GF-D8 (cell line): ENCODE measurements around the gene CALR.
A peak's percentile ranks its signal among the peaks of the same experiment; 100 is the strongest.
"Not testable (repeated sequence)": the region's sequence is repeated elsewhere in the genome, so short reads cannot be mapped to it uniquely, and the experiment has no call there.

Experiments
- DNase-seq: peaks from one replicate; lab custom pipeline; 2025; lab: John Stamatoyannopoulos, UW

The CALR gene

DNA sequence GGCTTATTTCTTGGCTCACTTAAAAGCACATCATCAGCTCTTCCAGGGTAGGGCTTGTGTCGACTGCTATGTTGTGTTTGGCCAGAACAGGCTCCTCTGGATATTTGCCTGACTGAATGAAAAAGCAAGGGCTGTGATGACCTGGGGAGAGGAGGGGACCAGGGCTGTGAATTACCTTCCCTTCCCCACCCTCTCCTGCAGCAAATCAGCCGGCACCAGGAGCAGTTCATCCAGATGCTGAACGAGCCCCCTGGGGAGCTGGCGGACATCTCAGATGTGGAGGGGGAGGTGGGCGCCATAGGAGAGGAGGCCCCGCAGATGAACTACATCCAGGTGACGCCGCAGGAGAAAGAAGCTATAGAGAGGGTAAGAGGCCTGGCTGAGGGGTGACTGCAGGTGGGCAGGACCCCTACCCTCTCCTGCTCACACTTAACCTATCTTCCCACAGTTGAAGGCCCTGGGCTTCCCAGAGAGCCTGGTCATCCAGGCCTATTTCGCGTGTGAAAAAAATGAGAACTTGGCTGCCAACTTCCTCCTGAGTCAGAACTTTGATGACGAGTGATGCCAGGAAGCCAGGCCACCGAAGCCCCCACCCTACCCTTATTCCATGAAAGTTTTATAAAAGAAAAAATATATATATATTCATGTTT is 14.2 kb downstream of the CALR start:
- no peak for DNase-seq

DNA sequence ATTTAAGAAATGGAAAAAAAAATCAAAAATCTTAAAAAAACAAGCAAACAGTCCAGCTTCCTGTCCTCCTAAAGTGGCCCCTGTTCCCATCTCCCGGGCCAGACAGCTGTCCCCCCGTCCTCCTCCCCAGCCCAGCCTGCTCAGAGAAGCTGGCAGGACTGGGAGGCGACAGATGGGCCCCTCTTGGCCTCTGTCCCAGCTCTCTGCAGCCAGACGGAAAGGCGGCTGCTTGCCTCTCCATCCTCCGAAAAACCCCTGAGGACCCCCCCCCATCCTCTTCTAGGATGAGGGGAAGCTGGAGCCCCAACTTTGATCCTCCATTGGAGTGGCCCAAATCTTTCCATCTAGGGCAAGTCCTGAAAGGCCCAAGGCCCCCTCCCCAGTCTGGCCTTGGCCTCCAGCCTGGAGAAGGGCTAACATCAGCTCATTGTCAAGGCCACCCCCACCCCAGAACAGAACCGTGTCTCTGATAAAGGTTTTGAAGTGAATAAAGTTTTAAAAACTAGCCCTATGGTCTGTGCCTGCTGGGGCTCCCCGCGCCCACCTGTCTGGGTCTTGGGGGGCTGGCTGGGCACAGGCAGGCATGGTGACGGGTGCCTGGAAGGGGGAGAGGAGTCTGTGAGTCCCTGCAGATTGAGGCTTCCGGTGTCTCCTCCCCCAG is 14.9 kb downstream of the CALR start:
- no peak for DNase-seq

DNA sequence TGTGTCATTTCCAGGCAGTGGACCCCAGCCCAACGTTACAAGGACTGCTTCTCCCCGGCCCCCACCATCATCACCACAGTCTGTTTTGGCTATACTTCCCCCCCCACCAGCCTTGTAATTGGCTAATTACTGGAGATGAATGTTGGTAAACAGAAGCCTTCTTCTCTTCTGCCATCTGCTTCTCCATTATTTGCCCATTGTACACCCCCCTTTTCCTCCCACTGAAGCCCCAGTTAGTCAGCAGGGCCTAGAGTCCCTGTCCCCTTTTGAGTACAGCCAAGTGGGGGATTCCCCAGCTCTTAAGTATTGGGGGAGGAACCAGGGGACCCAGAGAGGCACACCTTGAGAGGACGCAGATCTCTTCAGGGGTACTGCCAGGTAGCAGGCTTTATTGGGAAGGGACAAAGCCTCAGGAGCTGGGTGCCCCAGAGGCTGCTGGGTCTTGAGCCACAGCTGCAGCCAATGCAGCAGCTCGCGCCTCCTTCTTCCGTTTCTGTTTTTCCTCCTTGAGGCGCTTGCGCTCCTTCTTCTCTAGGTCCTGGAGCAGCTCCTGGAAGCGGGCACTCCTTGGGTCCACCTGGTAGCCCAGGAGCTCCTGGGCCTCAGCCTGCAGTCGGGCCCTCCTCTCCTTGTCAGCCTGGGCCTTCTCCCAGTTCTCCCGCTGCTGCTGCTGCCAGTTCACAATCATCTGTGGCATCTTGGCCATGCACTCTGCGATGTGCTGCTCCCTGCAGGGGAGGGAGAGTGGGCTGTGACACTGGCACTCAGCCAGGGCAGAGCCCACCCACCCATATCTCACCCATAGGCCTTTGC is 15.6 kb downstream of the CALR start:
- DNase-seq, result no peak

DNA sequence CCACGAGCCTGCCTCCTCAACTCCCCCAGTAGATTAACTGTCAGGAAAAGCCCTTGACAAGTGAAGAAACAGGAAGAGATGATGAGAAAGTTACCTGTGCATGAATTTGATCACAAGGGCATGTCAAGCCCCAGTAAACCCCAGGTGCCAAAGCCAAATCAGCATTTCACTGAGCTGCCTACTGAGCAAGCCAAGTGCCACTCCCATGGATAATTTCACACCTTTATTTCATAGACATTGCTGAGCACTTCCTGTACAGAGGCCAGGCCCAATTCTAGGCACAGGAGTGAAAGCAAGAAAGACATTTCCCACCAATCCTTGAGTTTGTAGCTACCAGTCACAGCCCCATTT is 16.2 kb downstream of the CALR start:
- DNase-seq, result no peak

DNA sequence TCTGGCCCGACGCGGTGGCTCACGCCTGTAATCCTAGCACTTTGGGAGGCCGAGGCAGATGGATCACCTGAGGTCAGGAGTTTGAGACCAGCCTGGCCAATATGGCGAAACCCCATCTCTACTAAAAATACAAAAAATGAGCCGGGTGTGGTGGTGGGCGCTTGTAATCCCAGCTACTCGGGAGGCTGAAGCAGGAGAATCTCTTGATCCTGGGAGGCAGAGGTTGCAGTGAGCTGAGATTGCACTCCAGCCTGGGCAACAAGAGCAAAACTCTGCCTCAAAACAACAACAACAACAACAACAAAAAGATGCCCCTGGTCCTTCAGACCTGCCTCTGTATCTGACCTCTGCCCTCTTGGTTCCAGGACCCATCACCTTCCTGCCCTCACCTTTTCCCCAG is 17.2 kb downstream of the CALR start:
- DNase-seq, result not testable (repeated sequence)

DNA sequence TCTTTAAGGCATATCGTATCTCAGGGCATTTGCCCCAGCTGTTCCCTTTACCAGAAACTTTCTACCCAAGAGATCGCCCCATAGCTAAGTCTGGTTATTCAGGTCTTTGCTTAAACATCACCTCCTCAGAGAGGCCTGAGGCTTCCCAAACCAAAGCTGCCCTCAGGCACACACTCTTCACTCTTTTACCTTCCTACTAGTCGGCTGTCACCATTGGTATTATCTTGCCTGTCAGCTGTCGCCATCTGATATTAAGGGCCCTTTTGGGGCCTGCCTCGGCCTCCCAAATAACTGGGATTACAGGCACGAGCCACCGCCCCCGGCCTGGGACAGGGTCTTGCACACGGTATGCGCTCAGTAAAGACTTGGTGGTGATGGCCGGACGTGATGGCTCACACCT is 17.6 kb downstream of the CALR start:
- no peak for DNase-seq

DNA sequence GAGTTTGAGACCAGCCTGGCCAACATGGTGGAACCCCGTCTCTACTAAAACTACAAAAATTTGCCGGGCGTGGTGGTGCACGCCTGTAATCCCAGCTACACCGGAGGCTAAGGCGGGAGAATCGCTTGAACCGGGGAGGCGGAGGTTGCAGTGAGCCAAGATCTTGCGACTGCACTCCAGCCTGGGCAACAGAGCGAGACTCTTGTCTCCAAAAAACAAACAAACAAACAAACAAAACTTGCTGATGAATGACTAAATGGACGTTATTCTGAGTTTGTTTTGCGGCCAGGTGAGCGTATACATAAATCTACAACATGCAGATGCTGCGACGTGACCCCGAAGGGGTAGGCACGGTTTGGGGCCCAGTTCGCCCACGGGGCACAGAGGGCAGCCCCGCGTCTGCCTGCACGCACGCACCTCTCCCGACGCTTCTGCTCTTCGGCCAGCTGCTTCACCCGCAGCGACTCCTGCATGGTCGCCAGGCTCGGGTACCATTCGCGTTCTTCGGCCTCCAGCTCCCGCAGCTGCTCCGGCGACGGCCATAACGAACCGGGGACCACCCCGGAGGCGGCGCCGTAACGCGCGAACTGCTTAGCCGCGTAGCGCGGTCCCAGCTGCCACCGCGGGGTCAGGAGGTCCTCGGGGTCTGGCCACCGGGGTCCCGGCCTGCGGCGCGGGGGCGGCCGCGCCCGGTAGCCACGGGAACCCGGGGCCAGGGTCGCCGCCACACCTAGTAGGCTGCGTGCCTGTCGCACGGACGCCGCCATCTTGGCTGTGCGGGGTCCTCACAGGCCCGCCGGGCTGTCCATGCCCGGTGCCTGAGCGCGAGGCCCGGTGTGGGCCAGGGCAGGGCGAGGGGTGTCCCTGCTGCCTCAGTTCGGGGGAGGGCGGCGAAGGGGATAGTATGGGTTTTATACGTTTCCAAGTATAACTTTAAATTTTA is 18.3 kb downstream of the CALR start, which contains the start of gene GADD45GIP1:
Gene GADD45GIP1 (minus strand): TSS at position 778 of the 943 bp plus-strand sequence. CDS start 11 bp downstream, at position 767.
- peak; percentile 34 for DNase-seq

DNA sequence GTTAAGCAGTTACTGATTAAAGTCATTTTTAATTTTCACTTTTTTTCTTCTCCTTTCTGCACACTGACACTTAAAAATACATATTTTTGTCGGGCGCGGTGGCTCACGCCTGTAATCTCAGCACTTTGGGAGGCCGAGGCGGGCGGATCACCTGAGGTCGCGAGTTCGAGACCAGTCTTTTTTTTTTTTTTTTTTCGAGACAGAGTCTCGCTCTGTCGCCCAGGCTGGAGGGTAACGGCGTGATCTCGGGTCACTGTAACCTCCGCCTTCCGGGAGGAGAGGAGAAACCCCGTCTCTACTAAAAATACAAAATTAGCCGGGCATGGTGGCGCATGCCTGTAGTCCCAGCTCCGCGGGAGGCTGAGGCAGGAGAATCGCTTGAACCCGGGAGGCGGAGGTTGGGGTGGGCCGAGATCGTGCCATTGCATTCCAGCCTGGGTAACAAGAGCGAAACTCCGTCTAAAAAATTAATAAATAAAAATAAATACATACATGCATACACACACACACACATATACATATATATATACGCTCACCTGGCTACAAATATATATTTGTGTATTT is 19.1 kb downstream of the CALR start:
- DNase-seq, result not testable (repeated sequence)

DNA sequence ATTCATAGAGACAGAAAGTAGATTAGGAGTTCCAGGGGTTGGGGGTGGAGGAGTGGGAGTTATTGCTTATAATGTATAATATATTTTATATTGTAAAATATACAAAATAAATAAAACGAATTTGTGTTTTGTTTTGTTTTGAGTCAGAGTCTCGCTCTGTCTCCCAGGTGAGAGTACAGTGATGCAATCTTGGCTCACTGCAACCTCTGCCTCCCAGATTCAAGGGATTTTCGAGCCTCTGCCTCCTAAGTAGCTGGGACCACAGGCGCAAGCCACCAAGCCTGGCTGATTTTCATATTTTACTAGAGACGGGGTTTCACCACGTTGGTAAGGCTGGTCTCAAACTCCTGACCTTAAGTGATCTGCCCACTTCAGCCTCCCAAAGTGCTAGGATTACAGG is 21.1 kb downstream of the CALR start:
- no peak for DNase-seq

DNA sequence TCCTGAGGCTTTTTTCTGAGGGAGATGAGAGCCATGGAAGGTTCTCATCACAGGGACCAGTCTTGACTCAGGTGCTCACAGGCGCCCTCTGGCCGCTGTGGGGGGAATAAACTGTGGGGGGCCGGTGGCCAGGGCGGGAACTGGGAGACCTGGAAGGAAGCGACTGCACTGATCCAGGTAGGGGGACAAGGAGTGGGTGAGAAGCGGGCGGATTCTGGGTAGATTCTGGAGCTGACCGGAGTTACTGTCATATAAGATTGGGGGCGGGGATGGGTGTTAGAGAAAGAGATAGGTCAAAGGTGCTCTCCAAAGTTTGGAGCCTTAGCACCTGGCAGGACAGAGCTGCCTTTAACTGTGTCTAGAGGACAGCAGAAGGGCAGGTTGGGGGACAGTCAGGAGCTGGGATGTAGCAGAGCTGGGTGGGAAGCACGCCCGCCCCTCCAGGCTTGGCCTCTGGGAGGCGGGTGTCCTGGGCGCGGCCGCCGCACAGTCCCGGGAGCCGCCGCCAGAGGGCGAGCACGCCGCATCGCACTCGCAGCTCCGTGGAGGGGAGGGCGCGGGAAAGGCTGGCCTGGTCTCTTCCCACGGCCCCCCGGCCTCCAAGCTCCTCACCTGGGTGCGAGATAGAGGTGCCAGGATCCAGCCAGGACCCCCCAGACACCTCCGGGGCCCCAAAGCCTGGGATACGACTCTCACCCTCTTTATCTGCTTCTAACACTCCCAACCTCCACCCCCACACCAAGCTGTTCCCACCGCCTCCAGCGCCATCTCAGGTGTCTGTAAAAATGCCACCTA is 26.8 kb downstream of the CALR start:
- DNase-seq, result no peak

DNA sequence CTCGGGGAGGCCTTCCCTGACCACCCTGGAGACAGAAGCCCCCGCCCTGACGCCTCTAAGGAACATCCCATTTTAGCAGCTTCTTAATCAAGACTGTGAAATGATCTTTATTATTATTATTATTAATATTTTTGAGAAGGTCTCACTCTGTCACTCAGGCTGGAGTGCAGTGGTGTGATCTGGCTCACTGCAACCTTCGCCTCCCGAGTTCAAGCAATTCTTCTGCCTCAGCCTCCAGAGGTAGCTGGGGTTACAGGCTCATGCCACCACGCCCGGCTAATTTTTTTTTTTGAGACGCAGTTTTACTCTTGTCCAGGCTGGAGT is 27.4 kb downstream of the CALR start:
- DNase-seq, result no peak

DNA sequence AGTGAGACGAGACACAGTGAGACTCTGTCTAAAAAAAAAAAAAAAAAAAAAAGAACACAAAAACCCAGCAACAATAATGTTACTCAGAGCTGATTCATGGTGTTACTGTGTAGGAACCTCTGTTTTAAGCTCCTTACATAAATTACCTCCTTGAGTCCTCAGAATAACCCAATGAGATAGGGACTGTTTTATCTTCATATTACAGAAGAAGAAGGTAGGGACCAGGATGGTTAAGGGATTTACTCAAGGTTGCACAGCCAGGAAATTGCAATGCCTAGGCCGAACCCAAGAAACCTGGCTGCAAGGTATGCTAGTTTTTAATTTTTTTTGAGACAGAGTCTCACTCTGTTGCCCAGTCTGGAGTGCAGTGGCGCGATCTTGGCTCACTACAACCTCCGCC is 29.5 kb downstream of the CALR start:
- no peak for DNase-seq

DNA sequence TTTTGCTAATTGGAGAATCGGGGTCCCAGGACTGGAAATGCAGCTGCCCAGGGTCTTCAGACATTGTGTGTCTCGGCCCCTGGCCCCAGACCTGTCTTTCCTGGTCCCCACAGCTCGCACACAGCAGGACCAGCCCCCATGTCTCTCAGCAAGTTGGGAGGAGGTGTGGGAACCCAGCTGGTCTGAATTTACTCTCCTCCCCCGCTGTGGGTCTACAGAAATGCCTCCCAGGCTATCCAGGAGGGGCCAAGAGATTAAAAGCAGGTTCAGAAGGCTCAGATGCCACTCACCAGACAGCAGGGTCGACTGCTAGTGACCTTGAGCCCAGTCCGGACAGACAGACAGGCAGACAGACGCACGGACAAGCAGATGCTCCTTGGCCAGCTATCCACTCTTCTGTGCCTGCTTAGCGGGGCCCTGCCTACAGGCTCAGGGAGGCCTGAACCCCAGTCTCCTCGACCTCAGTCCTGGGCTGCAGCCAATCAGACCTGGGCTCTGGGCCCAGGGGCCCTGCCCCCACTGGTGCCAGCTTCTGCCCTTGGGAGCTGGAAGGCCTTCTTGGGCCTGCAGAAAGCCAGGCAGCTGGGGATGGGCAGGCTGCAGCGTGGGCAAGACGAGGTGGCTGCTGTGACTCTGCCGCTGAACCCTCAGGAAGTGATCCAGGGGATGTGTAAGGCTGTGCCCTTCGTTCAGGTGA is 31.0 kb downstream of the CALR start, which contains the start of gene DAND5:
Gene DAND5 (plus strand): TSS at position 285 of the 697 bp plus-strand sequence. CDS start 85 bp downstream, at position 370.
- DNase-seq, result no peak

DNA sequence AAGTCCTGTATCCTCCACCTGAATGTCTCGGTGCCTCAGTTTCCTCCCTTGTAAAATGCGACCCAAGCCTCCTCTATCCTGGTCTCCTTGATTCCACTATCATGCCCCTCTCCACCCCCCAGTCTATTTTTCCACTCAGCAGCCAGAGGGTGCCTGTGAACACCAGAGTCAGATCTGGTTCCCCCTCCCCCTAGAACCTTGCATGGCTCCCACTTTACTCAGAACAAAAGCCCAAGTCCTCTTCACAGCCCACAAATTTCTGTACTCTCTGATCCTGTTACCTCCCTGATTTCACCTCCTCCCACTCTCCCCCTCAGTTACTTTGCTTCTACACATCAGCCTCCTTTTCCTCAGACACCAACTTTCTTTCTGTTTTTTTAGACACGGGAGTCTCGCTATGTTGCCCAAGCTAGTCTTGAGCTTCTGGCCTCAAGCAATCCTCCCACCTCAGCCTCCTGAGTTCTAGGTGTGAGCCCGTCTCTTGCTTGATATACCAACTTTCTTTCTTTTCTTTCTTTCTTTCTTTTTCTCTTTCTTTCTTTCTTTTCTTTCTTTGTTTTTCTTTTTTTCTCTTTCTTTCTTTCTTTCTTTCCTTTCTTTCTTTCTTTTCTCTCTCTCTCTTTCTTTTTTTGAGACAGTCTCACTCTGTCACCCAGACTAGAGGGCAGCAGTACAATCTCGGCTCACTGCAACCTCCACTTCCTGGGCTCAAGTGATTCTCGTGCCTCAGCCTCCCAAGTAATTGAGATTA is 31.8 kb downstream of the CALR start:
- DNase-seq, result no peak

DNA sequence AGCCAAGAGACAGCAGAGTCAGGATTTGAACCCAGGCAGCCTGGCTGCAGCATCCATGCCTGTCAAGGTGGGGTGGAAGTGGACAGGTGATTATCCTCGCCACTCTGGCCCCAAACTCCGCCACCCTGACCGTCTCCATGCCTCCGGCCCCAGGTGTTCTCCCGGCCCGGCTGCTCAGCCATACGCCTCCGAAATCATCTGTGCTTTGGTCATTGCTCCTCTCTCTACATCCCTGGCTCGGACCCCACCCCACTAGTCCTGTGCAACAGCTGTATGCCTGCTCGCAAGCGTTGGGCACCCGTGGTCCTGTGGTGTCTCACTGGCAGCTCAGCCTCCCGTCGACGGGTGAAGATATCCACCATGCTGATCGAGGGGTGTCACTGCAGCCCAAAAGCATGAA is 34.8 kb downstream of the CALR start:
- no peak for DNase-seq

DNA sequence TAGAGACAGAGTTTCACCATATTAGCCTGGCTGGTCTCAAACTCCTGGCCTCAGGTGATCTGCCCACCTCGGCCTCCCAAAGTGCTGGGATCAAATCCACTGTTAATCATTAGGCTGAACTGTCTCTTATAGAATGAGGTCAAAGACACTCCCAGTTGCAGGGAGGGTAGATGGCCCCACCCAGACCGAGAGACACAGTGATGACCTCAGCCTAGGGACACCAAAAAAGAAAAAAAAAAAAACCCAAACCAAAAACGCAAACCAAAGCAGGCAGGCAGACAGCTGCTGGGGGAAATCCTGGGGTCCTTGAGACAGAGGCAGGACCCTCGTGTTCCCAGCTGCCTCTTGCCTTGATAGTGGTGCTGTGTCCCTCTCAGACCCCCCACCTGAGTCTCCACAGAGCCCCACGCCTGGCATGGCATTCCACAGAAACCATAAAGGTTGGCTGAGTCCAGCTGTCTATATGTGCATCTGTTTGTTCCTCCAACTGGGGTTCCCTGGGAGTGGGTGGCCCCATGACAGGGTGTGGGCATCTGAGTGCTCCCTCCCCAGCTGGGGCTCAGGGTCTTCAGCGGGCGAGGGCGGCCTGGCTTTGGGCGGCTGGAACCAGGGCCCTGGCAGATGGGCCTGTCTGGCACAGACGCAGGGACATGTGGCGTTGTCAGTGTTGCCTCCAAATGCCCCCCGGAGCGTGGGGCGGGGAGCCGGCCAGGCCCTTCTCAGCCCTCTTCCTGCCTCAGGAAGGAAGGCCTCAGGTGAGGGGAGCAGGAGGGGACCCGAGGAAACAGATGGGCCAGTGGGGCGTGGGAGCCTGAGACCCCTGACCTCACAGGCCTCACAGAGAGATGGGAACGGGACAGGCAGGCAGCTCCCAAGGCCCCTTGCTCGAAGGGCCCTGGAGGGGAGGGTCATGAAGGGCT is 36.2 kb downstream of the CALR start:
- DNase-seq, result no peak

DNA sequence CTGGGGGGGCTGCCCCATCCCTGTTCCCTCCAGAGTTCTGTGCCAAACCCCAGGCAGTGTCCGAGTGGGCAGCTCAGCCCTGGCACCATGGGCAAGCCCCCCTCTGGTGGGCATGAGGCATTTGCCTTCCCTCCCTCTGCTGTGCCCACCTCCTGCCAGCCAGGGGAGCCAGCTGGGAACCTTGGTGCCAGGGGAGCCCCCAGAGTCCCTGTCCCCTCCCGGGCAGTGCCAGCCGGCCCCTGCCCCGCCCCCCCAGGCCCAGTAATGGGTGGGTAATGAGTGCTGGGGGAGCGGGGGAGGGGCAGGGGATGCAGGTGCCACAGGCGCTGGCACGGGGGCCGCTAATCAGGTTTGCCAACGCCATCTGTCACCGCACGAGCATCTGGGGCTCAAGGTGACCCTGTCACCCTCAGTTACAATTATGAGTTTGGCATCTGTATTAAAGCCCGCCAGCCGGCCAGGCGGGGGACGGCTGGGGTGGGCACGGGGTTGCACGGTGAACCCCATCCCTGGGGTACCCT is 36.9 kb downstream of the CALR start:
- no peak for DNase-seq

DNA sequence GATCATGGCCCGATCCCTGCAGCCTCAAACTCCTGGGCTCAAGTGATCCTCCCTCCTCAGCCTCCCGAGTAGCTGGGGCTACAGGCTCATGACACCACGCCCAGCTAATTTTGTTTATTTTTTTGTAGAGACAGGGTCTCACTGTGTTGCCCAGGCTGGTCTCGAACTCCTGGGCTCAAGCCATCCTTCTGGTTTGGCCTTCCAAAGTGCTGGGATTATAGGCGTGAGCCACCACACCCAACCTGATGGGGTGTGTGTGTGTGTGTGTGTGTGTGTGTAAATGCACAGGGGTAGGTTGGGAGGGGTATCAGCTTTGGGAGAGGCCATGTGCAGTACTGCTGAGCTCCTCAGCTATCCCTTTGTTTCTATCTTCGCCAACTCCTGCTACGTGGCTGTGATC is 37.7 kb downstream of the CALR start:
- not testable (repeated sequence) for DNase-seq
